Psoas muscle (tissue), 8 donors: ENCODE results near the gene ANKMY1. TPM values are rescaled to one million over a fixed set of nuclear protein-coding genes. Genes with fewer than 3 reads are reported as not detected.
A peak's percentile ranks its signal among the peaks of the same experiment; 100 is the strongest.

Experiments
- ATAC-seq, 4 donors: fragments of 200-7000 bp; cut with Tn5 transposase; one replicate each; pipeline ENCODE4 v1.9.1; 2020; ENCODE audit warnings: moderate library complexity in 3 of 4, mild to moderate bottlenecking in 2 of 4
- DNase-seq, 2 donors: peaks; one replicate each; pipeline ENCODE4 v3.0.0-alpha.2; 2020
- H3K27ac ChIP-seq: fragments of 200-600 bp; one replicate; pipeline ENCODE4 v1.8.0; 2022
- H3K27me3 ChIP-seq, 3 donors: fragments of 200-600 bp in 1 of 3; one replicate each; pipeline versions ENCODE4 v1.6.1 to v1.8.0; 2013 to 2022; ENCODE audit warnings: low read length in 2 of 3, mild to moderate bottlenecking in 2 of 3, moderate library complexity in 1 of 3; ENCODE audit not compliant: insufficient read depth in 3 of 3
- H3K36me3 ChIP-seq, 2 donors: fragments of 200-600 bp in 1 of 2; one replicate each; pipeline versions ENCODE4 v1.6.1 to v1.8.0; 2013 to 2022; ENCODE audit warnings: low read depth in 1 of 2, mild to moderate bottlenecking in 1 of 2, moderate library complexity in 1 of 2; ENCODE audit not compliant: insufficient read depth in 1 of 2
- H3K4me1 ChIP-seq: fragments of 200-600 bp; one replicate; pipeline ENCODE4 v1.8.0; 2022
- H3K4me3 ChIP-seq: fragments of 200-600 bp; one replicate; pipeline ENCODE4 v1.8.0; 2022; ENCODE audit warnings: mild to moderate bottlenecking
- H3K9me3 ChIP-seq: fragments of 200-600 bp; one replicate; pipeline ENCODE4 v1.8.0; 2022
- WGBS, 3 donors: extraction: QIAGEN DNeasy Blood & Tissue Kit; methylation state at CpG; one replicate each; pipeline versions ENCODE4 v1.1.6 to v1.1.7; 2013; 5-methylcytosine and 5-hydroxymethylcytosine counted together
- intact Hi-C, 2 donors: fragments of 100-400 bp; cut with DNase I; formaldehyde crosslinking; loops; one replicate each; pipeline versions ENCODE4 v1.11.0 to v1.14.2; 2022
- polyA plus RNA-seq, 3 donors: library from polyadenylated mRNA; stranded (reverse); fragments of 200-250 nt; gene quantifications; one replicate each; pipeline ENCODE4 v1.2.3, GENCODE V29; 2013
- total RNA-seq, 4 donors: library from RNA; stranded (reverse); fragmentation: NEBNext Ultra II Directional in 2 of 4; extraction: Animal tissue kit (Norgen Biotek cat#: 25700) in 2 of 4; gene quantifications; one replicate each; pipeline versions ENCODE4 v1.2.1 to v1.2.4, GENCODE V29; 2021 to 2023
- TF ChIP-seq, protein P1 (sequence below): fragments of 200-600 bp; IDR thresholded peaks from one replicate; pipeline ENCODE4 v1.8.0; 2022; ENCODE audit warnings: antibody characterized with exemption
- donor health status: healthy with polysubstance abuse.
- donor health status: DM: no; HTN: no; CAD: no; lungs with moderate emphysema.
- donor health status: Bipolar disorder and iron deficiency.
- donor health status: healthy.
- donor health status: DM: yes; HTN: yes; CAD: no.
- donor health status: DM: no; HTN: no; CAD: no.
- donor health status: DM: no; HTN: no; CAD: no.
- donor health status: DM: yes; HTN: yes; CAD: no.

The ANKMY1 gene
- total and polyA plus RNA-seq, 7 donors = 1.4 to 5.8 (median 3.0) TPM

DNA sequence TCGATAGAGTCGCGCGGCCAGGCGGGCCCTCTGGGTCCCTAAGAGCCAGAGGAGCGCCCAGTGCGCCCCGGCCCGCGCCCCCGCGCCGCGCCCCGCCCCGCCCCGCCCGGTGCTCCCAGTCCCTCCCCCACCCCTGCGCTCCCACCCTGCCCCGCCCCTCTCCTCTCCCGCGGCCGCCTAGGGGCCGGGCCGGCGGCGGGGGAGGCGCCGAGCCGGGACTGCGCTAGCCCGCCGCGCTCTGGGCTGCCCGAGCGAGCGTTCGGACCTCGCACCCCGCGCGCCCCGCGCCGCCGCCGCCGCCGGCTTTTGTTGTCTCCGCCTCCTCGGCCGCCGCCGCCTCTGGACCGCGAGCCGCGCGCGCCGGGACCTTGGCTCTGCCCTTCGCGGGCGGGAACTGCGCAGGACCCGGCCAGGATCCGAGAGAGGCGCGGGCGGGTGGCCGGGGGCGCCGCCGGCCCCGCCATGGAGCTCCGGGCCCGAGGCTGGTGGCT lies 122.3 kb downstream of the ANKMY1 start, which contains the start of gene GPC1:
Gene GPC1, plus strand, starts transcription at position 207 of the 491 bp plus-strand sequence. Its CDS starts 256 bp downstream, at position 463.
- intact Hi-C loops = loop anchor here (2.0 to 5.0 kb wide), 2 partner anchors 47 to 63 kb away; no protein-coding TSS in a partner anchor
- TF ChIP-seq, protein P1, sequence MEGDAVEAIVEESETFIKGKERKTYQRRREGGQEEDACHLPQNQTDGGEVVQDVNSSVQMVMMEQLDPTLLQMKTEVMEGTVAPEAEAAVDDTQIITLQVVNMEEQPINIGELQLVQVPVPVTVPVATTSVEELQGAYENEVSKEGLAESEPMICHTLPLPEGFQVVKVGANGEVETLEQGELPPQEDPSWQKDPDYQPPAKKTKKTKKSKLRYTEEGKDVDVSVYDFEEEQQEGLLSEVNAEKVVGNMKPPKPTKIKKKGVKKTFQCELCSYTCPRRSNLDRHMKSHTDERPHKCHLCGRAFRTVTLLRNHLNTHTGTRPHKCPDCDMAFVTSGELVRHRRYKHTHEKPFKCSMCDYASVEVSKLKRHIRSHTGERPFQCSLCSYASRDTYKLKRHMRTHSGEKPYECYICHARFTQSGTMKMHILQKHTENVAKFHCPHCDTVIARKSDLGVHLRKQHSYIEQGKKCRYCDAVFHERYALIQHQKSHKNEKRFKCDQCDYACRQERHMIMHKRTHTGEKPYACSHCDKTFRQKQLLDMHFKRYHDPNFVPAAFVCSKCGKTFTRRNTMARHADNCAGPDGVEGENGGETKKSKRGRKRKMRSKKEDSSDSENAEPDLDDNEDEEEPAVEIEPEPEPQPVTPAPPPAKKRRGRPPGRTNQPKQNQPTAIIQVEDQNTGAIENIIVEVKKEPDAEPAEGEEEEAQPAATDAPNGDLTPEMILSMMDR = no peak

DNA sequence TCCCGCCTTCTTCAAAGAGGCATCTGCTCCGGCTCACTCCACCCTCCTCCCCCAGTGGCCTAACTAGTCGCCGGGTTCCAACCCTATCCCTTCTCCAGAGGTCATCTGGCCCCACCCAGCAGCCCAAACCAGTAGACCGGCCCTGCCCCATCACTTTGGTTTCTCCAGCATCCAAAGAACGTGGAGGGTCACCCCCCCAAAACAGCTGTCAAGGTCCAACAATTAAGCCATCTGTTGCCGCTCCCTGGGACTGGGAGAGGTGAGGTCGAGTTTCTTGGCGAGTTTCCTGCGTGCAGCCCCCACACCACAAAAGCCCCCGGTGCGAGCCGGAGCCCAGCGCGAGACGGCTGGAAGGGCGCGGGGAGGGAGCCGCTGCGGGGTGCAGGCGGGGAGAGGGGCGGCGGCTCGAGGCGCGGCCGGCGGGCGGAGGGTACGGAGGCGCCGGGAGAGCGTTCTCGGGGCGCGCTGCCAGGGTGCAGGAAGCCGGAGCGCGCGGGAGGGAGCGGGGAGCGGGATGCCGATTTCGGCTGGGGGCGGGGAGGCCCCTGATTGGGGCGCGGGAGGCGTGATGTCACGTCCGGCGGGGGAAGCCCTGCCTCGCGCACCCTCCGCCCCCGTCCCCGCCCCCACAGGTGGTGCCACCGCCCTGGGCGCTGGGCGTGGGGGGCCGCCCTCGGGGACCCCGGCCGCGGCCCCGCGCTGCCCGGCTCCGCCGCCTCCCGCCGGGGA lies 122.9 kb downstream of the ANKMY1 start:
- H3K27me3 ChIP-seq = no peaks in the 10 kb centered on the region
- H3K36me3 ChIP-seq = no peaks in the 10 kb centered on the region
- TF ChIP-seq, protein P1 = no peak
- DNase-seq (peak; percentile 96 to 97), ATAC-seq (peak; percentile 72 to 77 (median 74))
- no peaks in the 10 kb centered on the region for H3K9me3 ChIP-seq
- H3K4me3 ChIP-seq = peak overlapping the region; percentile 91
- peak overlapping the region; percentile 96 for H3K27ac ChIP-seq
- 1 to 2% (median 1%) methylated on average over 38 to 71 of the region's 71 CpGs for WGBS, 3 donors
- intact Hi-C loops = loop anchor here (2.0 to 5.0 kb wide), 2 partner anchors 46 to 63 kb away; no protein-coding TSS in a partner anchor
- peaks cover 21% of the 10 kb centered on the region for H3K4me1 ChIP-seq

More for the DNA sequence above, 122.3 kb downstream of the ANKMY1 start, which contains the start of gene GPC1:
- no peaks in the 10 kb centered on the region for H3K9me3 ChIP-seq
- peaks cover 22% of the 10 kb centered on the region for H3K4me1 ChIP-seq
- peak; percentile 50 to 56 (median 53) for ATAC-seq
- H3K27me3 ChIP-seq = no peaks in the 10 kb centered on the region
- 1% methylated on average over 16 to 75 of the region's 77 CpGs for WGBS, 3 donors
- no peaks in the 10 kb centered on the region for H3K36me3 ChIP-seq
- H3K27ac ChIP-seq = peak within 1 kb of the TSS; percentile 96
- H3K4me3 ChIP-seq = peak within 1 kb of the TSS; percentile 91
- peak; percentile 80 to 88 for DNase-seq

DNA sequence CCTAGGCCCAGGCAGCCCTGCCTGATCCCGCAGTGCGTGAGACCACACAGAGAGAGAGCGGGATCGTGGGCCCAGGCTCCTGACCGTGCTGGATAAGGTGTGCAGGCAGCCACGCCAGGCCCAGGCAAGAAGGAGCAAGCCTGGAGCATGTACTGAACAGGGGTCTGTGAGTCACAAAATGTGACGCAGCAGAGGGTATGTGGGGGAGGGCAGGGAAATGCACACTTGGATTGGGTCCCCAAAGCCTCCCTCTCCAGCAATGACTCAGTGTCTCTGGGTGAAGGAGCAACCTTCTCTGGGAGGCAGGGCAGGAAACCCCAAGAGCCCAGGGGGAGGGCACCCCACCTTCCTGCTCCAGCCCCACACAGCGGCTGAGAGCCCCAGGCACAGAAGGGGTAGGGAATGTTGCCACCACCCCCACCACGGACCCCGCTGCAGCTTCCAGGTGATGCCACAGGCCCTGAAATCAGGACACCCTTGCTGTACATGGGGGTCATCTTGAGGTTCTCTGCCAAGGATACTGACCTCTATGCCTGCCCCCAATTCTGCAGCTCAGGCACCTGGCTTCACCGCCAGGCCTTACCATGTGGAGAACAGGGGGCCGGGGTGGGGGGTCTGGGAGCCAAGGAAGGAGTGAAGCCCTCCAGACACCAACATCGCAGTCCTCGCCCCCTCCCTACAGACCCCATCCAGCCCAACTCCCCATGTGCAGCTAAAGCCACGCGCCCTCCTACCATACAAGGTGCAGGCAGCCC lies 123.6 kb downstream of the ANKMY1 start:
- WGBS, 3 donors = 80 to 85% (median 83%) methylated on average over 16 of the region's 16 CpGs
- H3K27me3 ChIP-seq = no peaks in the 10 kb centered on the region
- intact Hi-C loops = loop anchor here in 1 of 2 donors (2.0 kb wide), 1 partner anchor 45 kb away; no protein-coding TSS in a partner anchor
- ATAC-seq (peak in 2 of 4 donors; percentile 18 to 21), DNase-seq (peak; percentile 56 to 61)
- H3K36me3 ChIP-seq = no peaks in the 10 kb centered on the region
- TF ChIP-seq, protein P1 = no peak
- H3K27ac ChIP-seq = peak overlapping the region; percentile 96
- H3K4me1 ChIP-seq = peaks cover 13% of the 10 kb centered on the region
- H3K4me3 ChIP-seq = peak overlapping the region; percentile 91
- H3K9me3 ChIP-seq = no peaks in the 10 kb centered on the region

DNA sequence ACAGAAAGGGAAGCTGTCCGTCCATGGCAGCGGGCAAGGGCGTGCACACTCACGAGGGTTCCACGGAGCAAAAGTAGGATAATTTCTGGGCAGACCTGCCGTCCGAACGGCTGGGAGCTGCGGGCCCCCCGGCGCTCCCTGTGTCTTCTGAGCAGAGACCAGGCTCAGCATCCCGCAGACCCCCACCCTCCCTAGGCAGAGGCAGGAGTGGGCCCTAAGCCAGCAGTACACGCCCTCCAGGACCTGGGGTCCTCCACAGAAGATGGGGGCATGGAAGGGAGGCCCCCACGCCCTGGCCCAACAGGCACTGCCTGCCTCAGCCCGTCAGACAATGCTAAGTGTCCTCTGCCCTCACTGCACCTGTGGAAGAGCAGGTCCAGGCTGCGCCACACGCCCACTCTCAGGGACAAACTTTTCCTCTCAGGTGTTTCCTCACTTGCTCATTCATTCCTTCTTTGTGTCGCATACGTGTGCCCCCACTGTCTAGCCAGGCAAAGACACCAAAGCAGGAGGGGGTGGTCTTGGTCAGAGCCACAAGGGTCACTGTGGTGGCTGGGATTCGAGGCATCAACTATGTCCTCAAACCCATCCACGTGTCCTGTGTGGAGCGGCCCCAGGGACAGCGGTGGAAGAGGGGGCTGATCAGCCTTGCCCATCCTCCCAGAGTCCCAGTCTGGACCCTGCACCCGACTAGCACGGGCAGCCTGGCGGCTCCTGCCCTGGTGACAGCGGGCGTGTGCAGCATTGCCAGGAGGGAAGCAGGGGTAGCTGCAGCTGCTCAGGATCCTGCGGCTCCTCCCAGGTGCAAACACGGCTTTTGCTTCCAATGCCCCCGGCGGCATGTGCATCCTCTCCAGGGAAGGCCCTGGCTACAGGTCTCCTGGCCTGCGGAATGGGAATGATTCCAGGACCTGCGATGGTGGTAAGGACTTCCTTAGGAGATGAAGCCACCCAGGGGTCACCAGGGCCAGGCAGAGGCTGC lies 124.7 kb downstream of the ANKMY1 start:
- no peaks in the 10 kb centered on the region for H3K27me3 ChIP-seq
- H3K27ac ChIP-seq = no peak overlapping the region
- ATAC-seq (no peak), DNase-seq (peak; percentile 15 to 45)
- WGBS, 3 donors = 80 to 83% (median 82%) methylated on average over 34 of the region's 34 CpGs
- H3K4me1 ChIP-seq = peaks cover 3% of the 10 kb centered on the region
- TF ChIP-seq, protein P1 = no peak
- no peaks in the 10 kb centered on the region for H3K36me3 ChIP-seq
- H3K9me3 ChIP-seq = no peaks in the 10 kb centered on the region
- intact Hi-C loops = no loop called here
- no peak overlapping the region for H3K4me3 ChIP-seq
